Suprapubic skin (tissue), 3 donors: ENCODE results near the gene CAMK2G.
"Not testable (repeated sequence)": the region's sequence is repeated elsewhere in the genome, so short reads cannot be mapped to it uniquely, and the experiment has no call there.

Experiments used
- CTCF ChIP-seq, 2 donors: fragments of 200-600 bp in 1 of 2; fragments of 450-650 bp in 1 of 2; sonication (generic) in 1 of 2; IDR thresholded peaks; one replicate each; pipeline ENCODE4 v1.5.1; 2016 to 2019; ENCODE audit warnings: antibody characterized with exemption in 2 of 2, mild to moderate bottlenecking in 1 of 2, moderate library complexity in 1 of 2
- EP300 ChIP-seq: sonication (generic); formaldehyde crosslinking; IDR thresholded peaks from one replicate; pipeline ENCODE4 v1.6.1; 2017; ENCODE audit warnings: antibody characterized with exemption
- POLR2A ChIP-seq, 2 donors: fragments of 450-650 bp; IDR thresholded peaks; one replicate each; pipeline ENCODE4 v1.6.1; 2017; ENCODE audit warnings: antibody characterized with exemption in 2 of 2, mild to moderate bottlenecking in 2 of 2, moderate library complexity in 2 of 2

DNA sequence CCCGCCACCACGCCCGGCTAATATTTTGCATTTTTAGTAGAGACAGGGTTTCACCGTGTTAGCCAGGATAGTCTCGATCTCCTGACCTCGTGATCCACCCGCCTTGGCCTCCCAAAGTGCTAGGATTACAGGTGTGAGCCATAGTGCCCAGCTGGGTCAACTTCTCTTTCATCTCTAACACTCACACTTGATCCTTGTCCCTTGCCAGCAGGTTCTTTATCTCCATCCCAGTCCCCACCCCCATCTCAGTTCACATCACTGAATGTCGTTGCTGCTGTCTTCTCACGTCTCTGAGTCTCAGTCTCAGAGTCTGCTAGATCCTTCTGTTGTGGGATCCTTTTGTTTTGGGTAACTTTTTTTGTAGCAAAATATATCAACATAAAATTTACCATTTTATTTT is 21.0 kb upstream of the CAMK2G start:
- TF ChIP-seq CTCF (IDR thresholded peaks at IDR 0.05); POLR2A (IDR thresholded peaks at IDR 0.05); EP300: not testable (repeated sequence)
